NCI-H2171 treated with DMSO at 0.1 percent for 48 hours (cell line): ENCODE data around the gene MRPL45.

Experiments
- DNase-seq: peaks from one replicate; lab custom pipeline; 2025; lab: John Stamatoyannopoulos, UW

Gene MRPL45

DNA sequence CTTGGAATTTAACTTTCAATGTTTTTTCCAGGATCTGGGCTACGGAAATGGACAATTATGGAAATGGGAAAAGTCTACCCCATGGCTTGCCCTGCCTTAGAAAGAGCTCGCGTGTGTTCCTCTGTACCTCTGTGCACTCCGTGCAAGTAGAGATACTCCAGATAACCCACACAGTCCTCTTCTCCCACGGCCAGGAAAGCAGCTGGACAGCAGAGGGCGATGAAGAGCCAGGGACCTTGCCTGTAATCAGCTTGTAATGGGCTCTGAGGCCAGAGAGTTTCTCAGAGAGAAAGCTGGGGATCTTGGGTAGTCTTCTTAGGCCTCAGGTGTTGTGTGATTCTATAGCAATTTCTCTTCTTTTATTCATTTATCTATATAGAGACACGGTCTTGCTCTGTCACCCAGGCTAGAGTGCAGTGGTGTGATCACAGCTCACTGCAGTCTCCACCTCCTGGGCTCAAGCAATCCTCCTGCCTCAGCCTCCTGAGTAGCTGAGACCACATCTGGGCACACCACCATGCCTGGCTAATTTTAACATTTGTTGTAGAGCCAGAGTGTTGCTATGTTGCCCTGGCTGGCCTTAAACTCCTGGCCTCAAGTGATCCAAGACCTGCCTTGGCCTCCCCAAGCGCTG is 52.2 kb downstream of the MRPL45 start:
- DNase-seq = peak; percentile 75

DNA sequence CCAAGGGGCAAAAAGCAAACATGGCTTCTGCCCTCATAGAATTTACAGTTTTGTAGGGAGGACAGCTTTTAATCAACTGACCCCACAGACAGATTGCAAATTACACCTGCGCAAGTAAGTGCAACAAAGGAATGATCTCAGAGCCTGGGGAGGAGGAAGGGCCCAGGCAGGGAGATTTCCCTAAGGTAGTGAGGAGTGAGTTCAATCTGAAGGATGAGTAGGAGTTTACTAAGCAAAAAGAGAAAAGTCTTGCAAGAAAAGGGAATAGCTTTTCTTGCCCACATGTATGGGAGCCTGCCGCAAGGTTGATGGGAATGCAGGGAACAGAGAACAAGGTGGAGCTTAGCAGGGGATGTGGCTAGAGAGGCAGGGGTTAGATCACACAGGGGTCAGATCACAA is 53.1 kb downstream of the MRPL45 start:
- DNase-seq = no peak

DNA sequence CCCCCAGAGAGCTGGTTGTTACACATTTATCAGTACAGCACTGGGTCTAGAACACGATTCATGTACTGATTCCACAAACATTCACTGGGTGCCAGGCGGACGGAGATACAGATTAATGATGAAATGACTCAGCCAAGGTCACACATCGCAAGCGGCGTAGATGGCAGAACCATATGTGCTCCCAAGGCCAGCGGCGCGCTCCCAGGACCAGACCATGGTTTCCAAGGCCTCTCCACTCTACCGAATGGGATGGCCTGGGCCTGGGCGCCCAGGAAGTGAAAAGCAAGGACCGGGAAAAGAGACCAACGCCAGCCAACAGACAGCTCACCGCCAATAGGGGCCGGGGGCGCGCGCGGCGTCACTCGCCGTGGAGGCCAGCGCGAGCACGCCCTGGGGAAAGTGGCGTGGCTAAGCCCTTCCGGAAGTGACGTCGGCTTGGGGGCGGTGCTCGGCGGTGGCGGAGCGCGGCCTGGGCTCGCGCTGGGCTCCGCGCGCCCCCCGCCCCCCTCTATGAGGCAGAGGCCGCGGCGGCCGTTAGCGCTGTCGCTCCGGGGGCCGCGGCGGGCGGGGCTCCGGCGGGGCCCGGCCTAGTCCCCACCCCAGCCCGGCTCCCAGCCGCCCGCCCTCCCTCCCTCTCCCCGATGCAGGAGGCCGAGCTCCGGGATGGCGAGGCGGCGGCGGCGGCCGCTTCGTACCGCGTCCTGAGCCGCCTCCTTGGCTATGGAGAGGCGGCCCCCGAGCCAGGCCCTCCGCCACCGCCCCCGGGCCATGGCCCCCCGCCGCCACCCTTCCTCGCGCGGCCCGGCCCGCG is 54.6 kb downstream of the MRPL45 start, which contains the start of gene SOCS7:
Gene SOCS7 (plus strand): TSS at position 433 of the 811 bp plus-strand sequence. CDS start 209 bp downstream, at position 642.
- DNase-seq = peak; percentile 93

GRCh38 chr17:38352245-38353085 is 55.5 kb downstream of the MRPL45 start:
- no peak for DNase-seq

DNA sequence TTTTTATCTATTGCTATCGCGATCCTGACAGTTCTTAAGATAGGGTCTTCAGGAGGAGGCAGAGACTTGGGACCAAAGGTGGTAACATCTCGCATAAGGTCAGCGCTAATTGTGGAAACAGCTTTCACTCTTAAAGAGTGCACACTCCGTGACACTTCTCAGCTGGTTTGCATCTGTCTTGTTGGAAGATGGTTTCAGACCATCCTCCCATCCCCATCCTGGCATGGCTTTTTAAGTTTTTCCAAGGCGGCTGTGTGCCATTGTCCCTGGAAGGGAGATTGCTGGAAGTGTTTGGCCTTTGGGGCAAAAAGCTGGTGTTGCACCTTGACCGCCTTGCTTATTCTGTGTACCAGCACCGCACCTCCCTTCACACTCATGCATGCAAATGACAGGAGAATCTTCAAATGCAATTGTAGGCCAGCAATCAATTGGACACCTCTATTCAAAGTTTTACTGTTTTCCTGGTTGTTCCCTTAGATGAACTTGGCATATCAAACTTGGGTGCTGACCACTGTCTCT is 56.2 kb downstream of the MRPL45 start:
- DNase-seq = no peak

DNA sequence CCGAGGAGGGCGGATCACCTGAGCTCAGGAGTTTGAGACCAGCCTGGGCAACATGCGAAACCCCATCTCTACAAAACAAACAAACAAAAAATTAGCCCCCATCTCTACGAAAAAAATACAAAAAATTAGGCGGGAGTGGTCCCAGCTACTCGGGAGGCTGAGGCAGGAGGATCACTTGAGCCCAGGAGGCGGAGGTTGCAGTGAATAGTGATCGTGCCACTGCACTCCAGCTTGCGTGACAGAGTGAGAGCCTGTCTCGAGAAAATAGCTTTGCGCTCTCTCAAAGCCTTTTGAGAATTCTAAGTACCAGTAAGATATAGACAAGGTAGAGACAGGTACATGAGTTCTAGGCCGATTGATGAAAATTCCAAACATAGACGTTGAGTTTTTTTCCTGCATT is 56.7 kb downstream of the MRPL45 start:
- DNase-seq = no peak

DNA sequence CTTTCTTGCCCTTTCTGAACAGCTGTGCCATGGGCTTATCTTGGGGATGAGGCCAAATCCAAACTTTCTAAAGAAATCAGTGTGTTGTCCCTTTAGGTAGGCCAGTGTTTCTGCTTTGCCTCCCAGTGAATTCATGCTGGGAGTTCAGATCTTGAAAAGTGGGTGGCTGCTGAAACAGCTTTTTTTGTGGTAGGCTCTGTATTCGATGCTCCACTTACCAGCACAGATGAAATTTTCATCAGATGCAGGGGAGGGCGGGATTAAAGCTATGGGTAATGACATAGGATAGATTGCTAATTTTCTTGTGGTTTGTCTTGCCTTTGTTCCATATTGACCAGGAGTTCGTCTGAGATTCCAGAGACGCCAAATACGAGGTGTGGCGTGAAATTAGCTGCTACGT is 57.5 kb downstream of the MRPL45 start:
- no peak for DNase-seq

- no peak for DNase-seq
Observed at GRCh38 chr17:38355251-38355650, 58.3 kb downstream of the MRPL45 start.

DNA sequence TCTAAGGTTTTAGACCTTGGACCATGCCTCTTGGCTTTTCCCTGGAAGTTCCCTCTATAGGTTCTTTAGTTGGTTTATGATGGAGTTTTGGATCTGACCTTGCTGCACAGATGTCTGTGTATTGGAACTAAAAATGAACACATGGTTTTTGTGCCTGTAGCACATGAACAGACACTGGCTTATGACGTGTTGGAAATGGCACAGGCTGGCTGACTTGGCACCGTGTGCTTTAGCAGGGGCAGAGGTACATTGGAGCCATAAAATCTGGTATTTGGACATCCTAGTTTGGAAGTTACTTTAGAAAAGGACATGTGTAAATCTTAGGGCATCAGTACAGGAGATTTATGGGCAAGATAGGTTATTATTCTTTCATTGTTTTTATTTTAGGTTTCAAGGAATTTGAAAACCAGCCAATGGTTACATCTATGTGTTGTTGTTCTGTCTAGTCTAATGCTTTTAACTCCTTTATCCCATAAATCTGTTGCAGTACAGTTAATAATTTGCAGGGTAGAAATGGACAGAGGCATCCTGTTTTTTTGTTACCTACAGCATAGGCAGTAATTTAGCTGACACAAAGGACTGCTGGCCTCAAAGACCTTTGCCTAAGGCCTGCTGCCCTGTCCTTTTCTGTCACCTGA is 60.6 kb downstream of the MRPL45 start:
- peak; percentile 21 for DNase-seq

GRCh38 chr17:38358586-38359513 is 61.9 kb downstream of the MRPL45 start:
- DNase-seq = peak; percentile 53

DNA sequence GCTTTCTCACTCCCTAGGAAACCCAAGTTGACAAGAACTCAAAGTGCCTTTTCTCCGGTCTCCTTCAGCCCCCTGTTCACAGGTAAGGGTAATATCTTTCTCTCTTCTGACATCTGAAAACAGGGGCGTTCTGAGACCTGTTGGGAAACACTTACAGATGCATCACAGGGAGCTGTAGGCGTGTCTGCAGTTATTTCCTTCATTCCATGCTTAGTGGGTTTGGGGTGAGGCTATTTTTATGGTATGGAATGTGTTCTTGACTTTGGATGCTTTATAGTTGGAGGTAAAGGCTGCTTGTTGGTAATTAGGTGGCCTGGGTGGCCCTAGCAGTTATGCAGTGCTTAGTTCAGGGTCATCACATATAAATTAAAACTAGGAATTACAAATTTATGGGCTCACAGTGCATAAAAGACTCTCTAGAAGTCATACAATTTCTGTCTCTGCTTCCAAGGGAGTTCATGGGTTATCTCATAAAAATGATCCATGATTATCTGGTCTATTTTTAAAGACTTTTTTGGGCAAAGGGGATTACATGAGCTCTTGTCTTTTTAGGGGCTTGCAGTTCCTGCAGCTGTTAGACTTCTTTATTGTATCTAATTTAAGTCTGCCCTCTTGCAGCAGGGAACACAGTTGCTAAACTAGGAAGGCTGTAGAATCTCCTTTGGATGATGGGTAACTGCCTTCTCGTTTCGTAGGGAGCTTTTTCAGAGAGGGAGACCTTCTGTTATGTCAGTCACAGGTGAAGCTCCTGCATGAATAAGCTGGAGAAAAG is 64.9 kb downstream of the MRPL45 start:
- DNase-seq = no peak

- DNase-seq = no peak
Observed at GRCh38 chr17:38363016-38363415, 66.0 kb downstream of the MRPL45 start.

- DNase-seq = no peak
Observed at GRCh38 chr17:38364741-38365140, 67.8 kb downstream of the MRPL45 start.

GRCh38 chr17:38369124-38369886 is 72.3 kb downstream of the MRPL45 start:
- no peak for DNase-seq
